GM12878 (cell line): ENCODE results near the gene EHBP1L1. TPM values are rescaled to one million over a fixed set of nuclear protein-coding genes. Genes with fewer than 3 reads are reported as not detected.

Experiments used
- ATAC-seq: fragments of 200-7000 bp; cut with Tn5 transposase; 3 replicates; pipeline ENCODE4 v1.9.1; 2020; ENCODE audit warnings: mild to moderate bottlenecking, moderate library complexity
- BruUV-seq: library from RNA; stranded (reverse); fragments of 400-500 nt; replicated peaks from 2 replicates; lab custom pipeline; 2021; lab: Mats Ljungman, UMichigan
- CTCF ChIA-PET: fragments of 300-600 bp; sonication (Branson Sonifier 250); formaldehyde crosslinking; extraction: SDS; loops from one replicate; lab custom pipeline; 2021; ENCODE audit warnings: inconsistent platforms; lab: Yijun Ruan, JAX
- POLR2A ChIA-PET: fragments of 350-600 bp; formaldehyde crosslinking; extraction: SDS; loops from one replicate; lab custom pipeline; 2021; ENCODE audit warnings: inconsistent platforms; lab: Charles Lee
- RAD21 ChIA-PET: fragments of 300-600 bp; sonication (Branson Sonifier 250); formaldehyde crosslinking; loops from one replicate; lab custom pipeline; 2023; ENCODE audit warnings: antibody characterized with exemption; ENCODE audit not compliant: unreplicated experiment; lab: Charles Lee
- SMC1A ChIA-PET: fragments of 300-600 bp; sonication (Branson Sonifier 250); formaldehyde crosslinking; loops from one replicate; lab custom pipeline; 2023; ENCODE audit not compliant: unreplicated experiment, uncharacterized antibody; lab: Charles Lee
- DNase-seq: peaks from one replicate; pipeline ENCODE4 v3.0.0-alpha.2; 2011; ENCODE audit warnings: low read depth, low spot score
- FAIRE-seq: peaks from 3 replicates; lab custom pipeline; 2011; peaks lifted over from hg19 to GRCh38; lab: Jason Lieb, UNC
- H2AFZ ChIP-seq: 2 replicates; pipeline ENCODE4 v1.6.0; 2011; ENCODE audit warnings: low read depth, low read length, control low read depth; ENCODE audit not compliant: control insufficient read depth
- H3K27ac ChIP-seq: 2 replicates; pipeline ENCODE4 v1.5.1; 2011; ENCODE audit warnings: control low read depth; ENCODE audit not compliant: control insufficient read depth, insufficient read depth
- H3K27me3 ChIP-seq, 2 experiments: replicated peaks in 1 of 2; 2 replicates each; pipeline versions ENCODE4 v1.6.0 to v1.6.1; 2011; ENCODE audit warnings: low read length in 1 of 2; ENCODE audit not compliant: control insufficient read depth in 2 of 2, insufficient read depth in 2 of 2
- H3K36me3 ChIP-seq, 2 experiments: 2 replicates each; pipeline ENCODE4 v1.5.1; 2011; ENCODE audit warnings: low read length in 1 of 2; ENCODE audit not compliant: control insufficient read depth in 2 of 2, insufficient read depth in 2 of 2
- H3K4me1 ChIP-seq: 2 replicates; pipeline ENCODE4 v1.6.1; 2011; ENCODE audit warnings: mild to moderate bottlenecking, low read length, moderate library complexity, mixed read lengths; ENCODE audit not compliant: control insufficient read depth, insufficient read depth
- H3K4me2 ChIP-seq: 2 replicates; pipeline ENCODE4 v1.6.0; 2011; ENCODE audit warnings: control low read depth; ENCODE audit not compliant: control insufficient read depth, insufficient read depth
- H3K4me3 ChIP-seq: fragments of 200-600 bp; sonication (generic); 2 replicates; pipeline ENCODE4 v1.5.1; 2016
- H3K79me2 ChIP-seq: 2 replicates; pipeline ENCODE4 v1.6.0; 2011; ENCODE audit warnings: low read length; ENCODE audit not compliant: control insufficient read depth, insufficient read depth
- H3K9ac ChIP-seq: 2 replicates; pipeline ENCODE4 v1.8.0; 2011; ENCODE audit warnings: low read length, control low read depth, mixed read lengths; ENCODE audit not compliant: control insufficient read depth, insufficient read depth
- H3K9me3 ChIP-seq: replicated peaks from 3 replicates; pipeline ENCODE4 v1.5.1; 2011; ENCODE audit warnings: mild to moderate bottlenecking, low read length; ENCODE audit not compliant: control insufficient read depth, insufficient read depth
- H4K20me1 ChIP-seq: 2 replicates; pipeline ENCODE4 v1.6.0; 2011; ENCODE audit not compliant: control insufficient read depth, insufficient read depth
- ETV6 ChIP-seq, 2 experiments: fragments of 450-650 bp in 1 of 2; IDR thresholded peaks in 1 of 2; conservative IDR thresholded peaks in 1 of 2; 2 replicates each; pipeline ENCODE4 v1.6.1; 2014; ENCODE audit warnings: antibody characterized with exemption in 1 of 2, borderline replicate concordance in 1 of 2, low read depth in 1 of 2, mild to moderate bottlenecking in 1 of 2, moderate library complexity in 1 of 2
- FOS ChIP-seq: IDR thresholded peaks from 3 replicates; pipeline ENCODE4 v1.6.1; 2011; ENCODE audit warnings: borderline replicate concordance; ENCODE audit not compliant: insufficient read length; ENCODE audit errors: extremely low read depth
- MAX ChIP-seq: IDR thresholded peaks from 2 replicates; pipeline ENCODE4 v1.6.1; 2012; ENCODE audit warnings: low read depth, low read length, improper control_type of control experiment
- MEF2A ChIP-seq: IDR thresholded peaks from 2 replicates; pipeline ENCODE4 v1.6.1; 2011; ENCODE audit warnings: low read depth, mild to moderate bottlenecking, low read length, moderate library complexity; ENCODE audit not compliant: insufficient read depth
- MEF2B ChIP-seq: fragments of 450-650 bp; IDR thresholded peaks from 2 replicates; pipeline ENCODE4 v1.6.1; 2018; ENCODE audit warnings: mild to moderate bottlenecking, moderate library complexity; ENCODE audit not compliant: partially characterized antibody, poor library complexity, severe bottlenecking
- NKRF ChIP-seq: fragments of 450-650 bp; conservative IDR thresholded peaks from 2 replicates; pipeline ENCODE4 v1.6.1; 2017; ENCODE audit warnings: mild to moderate bottlenecking, moderate library complexity
- NRF1 ChIP-seq: conservative IDR thresholded peaks from 2 replicates; pipeline ENCODE4 v1.6.1; 2011; ENCODE audit warnings: mild to moderate bottlenecking, low read depth, low read length, improper control_type of control experiment
- PKNOX1 ChIP-seq: fragments of 450-650 bp; IDR thresholded peaks from 2 replicates; pipeline ENCODE4 v1.6.1; 2016; ENCODE audit warnings: mild to moderate bottlenecking
- RBBP5 ChIP-seq: fragments of 200-600 bp; sonication (generic); conservative IDR thresholded peaks from 2 replicates; pipeline ENCODE4 v1.6.1; 2016
- ZNF274 ChIP-seq: IDR thresholded peaks from one replicate; pipeline ENCODE4 v1.8.0; 2011; ENCODE audit not compliant: insufficient read length, insufficient read depth
- ZNF622 ChIP-seq: fragments of 450-650 bp; IDR thresholded peaks from 2 replicates; pipeline ENCODE4 v1.6.1; 2017; ENCODE audit warnings: mild to moderate bottlenecking, inconsistent platforms
- WGBS: methylation state at CpG from one replicate; pipeline ENCODE4 v1.1.6; 2016; ENCODE audit warnings: low lambda C conversion rate; ENCODE audit not compliant: insufficient replicate concordance, insufficient coverage; ENCODE audit errors: missing lambda C conversion rate; 5-methylcytosine and 5-hydroxymethylcytosine counted together
- in situ Hi-C: fragments of 300-500 bp; cut with MboI; formaldehyde crosslinking; loops from 9 replicates; pipeline ENCODE4 v1.14.3; 2018; ENCODE audit warnings: mixed read lengths
- intact Hi-C: fragments of 100-400 bp; cut with micrococcal nuclease; formaldehyde crosslinking; loops from one replicate; pipeline ENCODE4 v1.14.2; 2022; ENCODE audit not compliant: unreplicated experiment
- polyA plus RNA-seq, 11 experiments: library from polyadenylated mRNA; depleted of rRNA in 4 of 11; unstranded in 6 of 11; stranded (reverse) in 5 of 11; fragments of >200 nt; fragmentation: Nextera tagmentation in 4 of 11; fragmentation: Illumina TruSeq in 1 of 11; extraction: Ambion mirVana in 4 of 11; extraction: Trizol in 1 of 11; gene quantifications; 1 replicate in 1 of 11; 2 replicates in 10 of 11; pipeline versions ENCODE4 v1.2.1 to v1.2.3, GENCODE V29; 2011 to 2016; ENCODE audit warnings: inconsistent platforms in 2 of 11, missing spikeins in 2 of 11, low read depth in 1 of 11
- total RNA-seq, 4 experiments: library from RNA; depleted of rRNA in 3 of 4; stranded (reverse); fragments of >200 nt in 3 of 4; fragmentation: Illumina TruSeq in 1 of 4; extraction: Trizol in 1 of 4; gene quantifications; 2 replicates each; pipeline versions ENCODE4 v1.2.1 to v1.2.3, GENCODE V29; 2013 to 2021
- TF ChIP-seq, protein P1 (sequence below): IDR thresholded peaks from 2 replicates; pipeline ENCODE4 v1.6.1; 2012; ENCODE audit warnings: low read depth, low read length, improper control_type of control experiment

EHBP1L1 gene
- total and polyA plus RNA-seq, 10 of the 15 experiments (the other 5 are each of a cell fraction or from before 2014, with no cell fraction given): 0.06 to 99.4 (median 32.7) TPM

GRCh38 chr11:65535102-65535501 is 40.8 kb upstream of the EHBP1L1 start (continued):
- no peak for TF ChIP-seq MEF2B

DNA sequence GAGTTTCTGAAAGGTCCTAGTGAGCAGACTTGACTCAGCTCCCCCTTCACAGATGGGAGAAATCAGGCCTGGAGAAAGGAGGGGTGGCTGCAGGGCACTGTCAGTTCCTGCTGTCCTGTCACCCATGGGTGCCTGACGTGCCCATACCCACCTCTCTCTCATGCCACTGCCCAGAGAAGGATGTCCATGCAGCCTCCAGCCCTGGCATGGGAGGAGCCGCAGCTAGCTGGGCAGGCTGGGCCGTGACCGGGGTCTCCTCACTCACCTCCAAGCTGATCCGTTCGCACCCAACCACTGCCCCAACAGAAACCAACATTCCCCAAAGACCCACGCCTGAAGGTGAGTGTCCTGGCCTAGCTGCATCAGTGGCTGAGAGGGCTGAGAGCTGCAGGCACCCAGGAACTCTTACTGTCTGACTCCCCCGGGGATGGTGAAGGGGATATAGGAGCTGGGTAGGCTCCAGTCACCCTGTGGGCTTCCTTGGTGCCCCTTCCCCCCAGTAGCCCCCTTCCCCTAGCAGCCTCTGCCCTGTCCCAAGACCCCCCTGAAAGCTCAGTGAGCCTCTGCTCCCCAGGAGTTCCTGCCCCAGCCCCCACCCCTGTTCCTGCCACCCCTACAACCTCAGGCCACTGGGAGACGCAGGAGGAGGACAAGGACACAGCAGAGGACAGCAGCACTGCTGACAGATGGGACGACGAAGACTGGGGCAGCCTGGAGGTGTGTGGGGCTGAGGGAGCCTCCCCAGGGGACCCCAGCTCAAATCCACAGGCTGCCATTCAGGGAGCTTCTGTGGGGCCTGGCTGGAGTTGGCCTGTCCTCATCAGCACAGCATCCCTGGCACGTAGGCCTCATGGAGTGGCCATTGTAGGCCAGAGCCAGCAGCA is 39.2 kb upstream of the EHBP1L1 start:
- ChIA-PET RAD21 (interaction anchor here (0.6 kb wide), 2 partner anchors 15 to 27 kb away, joined by 3 to 4 read pairs; no protein-coding TSS in a partner anchor), POLR2A (interaction anchor here (1.0 kb wide), 2 partner anchors 10 to 12 kb away, joined by 3 to 5 read pairs; partner anchors contain the start of gene SCYL1)
- H4K20me1 ChIP-seq: no peaks in the 10 kb centered on the region
- no peaks in the 10 kb centered on the region for H3K79me2 ChIP-seq
- no TSS peak for BruUV-seq
- in situ Hi-C loops: no loop called here
- peaks cover 10 to 13% of the 10 kb centered on the region in 2 experiments for H3K36me3 ChIP-seq
- FAIRE-seq (no peak), ATAC-seq (no peak), DNase-seq (no peak)
- H3K4me2 ChIP-seq: no peak overlapping the region
- H3K4me3 ChIP-seq: no peak overlapping the region
- H3K27me3 ChIP-seq: no peaks in the 10 kb centered on the region
- H3K9ac ChIP-seq: no peak overlapping the region
- no peak overlapping the region for H3K27ac ChIP-seq
- TF ChIP-seq MEF2A (no peak), ZNF274 (no peak), ZNF622 (no peak), NRF1 (no peak), ETV6 (conservative IDR thresholded peaks at IDR 0.05 in 1 of 2, IDR thresholded peaks at IDR 0.05 in 1 of 2; ENCODE audit: borderline replicate concordance in 1 of 2, low read depth in 1 of 2) (no peak), MAX (no peak), PKNOX1 (no peak), NKRF (no peak), FOS (no peak), RBBP5 (no peak)
- TF ChIP-seq, protein P1, sequence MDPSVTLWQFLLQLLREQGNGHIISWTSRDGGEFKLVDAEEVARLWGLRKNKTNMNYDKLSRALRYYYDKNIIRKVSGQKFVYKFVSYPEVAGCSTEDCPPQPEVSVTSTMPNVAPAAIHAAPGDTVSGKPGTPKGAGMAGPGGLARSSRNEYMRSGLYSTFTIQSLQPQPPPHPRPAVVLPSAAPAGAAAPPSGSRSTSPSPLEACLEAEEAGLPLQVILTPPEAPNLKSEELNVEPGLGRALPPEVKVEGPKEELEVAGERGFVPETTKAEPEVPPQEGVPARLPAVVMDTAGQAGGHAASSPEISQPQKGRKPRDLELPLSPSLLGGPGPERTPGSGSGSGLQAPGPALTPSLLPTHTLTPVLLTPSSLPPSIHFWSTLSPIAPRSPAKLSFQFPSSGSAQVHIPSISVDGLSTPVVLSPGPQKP: no peak
- TF ChIP-seq, all 136 proteins: peak for 0
- intact Hi-C loops: no loop called here
- SMC1A ChIA-PET: no interaction called here
- no peaks in the 10 kb centered on the region for H3K9me3 ChIP-seq
- H2AFZ ChIP-seq: no peak overlapping the region
- CTCF ChIA-PET: no interaction called here
- 83% methylated on average over 12 of the region's 12 CpGs for WGBS
- peaks cover 6% of the 10 kb centered on the region for H3K4me1 ChIP-seq
